NCI-H1436 treated with DMSO at 0.1 percent for 48 hours (cell line): Measurements from ENCODE around the gene RIMOC1.

Experiments
- DNase-seq: peaks from one replicate; lab custom pipeline; 2025; lab: John Stamatoyannopoulos, UW

Gene RIMOC1, protein sequence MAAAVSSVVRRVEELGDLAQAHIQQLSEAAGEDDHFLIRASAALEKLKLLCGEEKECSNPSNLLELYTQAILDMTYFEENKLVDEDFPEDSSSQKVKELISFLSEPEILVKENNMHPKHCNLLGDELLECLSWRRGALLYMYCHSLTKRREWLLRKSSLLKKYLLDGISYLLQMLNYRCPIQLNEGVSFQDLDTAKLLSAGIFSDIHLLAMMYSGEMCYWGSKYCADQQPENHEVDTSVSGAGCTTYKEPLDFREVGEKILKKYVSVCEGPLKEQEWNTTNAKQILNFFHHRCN

GRCh38 chr5:41903892-41904799 lies at the start of gene RIMOC1:
Gene RIMOC1 (plus strand): TSS chr5:41904344. CDS start chr5:41904368, 24 bp downstream.
- peak; percentile 92 for DNase-seq

GRCh38 chr5:41856644-41857491 lies 47.3 kb upstream of the RIMOC1 start:
- DNase-seq: peak; percentile 31

DNA sequence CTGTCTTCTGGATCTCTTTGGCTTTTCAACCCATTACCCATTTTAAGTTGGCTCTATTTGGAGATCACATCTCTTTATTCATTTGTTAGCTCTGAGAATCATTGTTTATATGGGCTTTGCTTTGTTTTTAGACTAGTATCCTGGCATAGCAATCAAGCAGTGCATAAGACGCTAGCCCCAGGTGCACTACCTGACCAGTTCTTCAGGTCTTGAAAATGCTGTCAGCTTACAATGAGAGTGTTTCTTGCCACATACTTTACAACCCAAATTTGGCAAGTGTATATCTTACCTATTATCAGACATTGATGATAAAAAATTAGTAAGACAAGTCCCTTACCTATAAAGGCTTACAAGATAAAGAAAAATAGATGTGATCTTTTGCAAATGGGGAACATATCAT lies 46.2 kb upstream of the RIMOC1 start:
- DNase-seq: no peak

DNA sequence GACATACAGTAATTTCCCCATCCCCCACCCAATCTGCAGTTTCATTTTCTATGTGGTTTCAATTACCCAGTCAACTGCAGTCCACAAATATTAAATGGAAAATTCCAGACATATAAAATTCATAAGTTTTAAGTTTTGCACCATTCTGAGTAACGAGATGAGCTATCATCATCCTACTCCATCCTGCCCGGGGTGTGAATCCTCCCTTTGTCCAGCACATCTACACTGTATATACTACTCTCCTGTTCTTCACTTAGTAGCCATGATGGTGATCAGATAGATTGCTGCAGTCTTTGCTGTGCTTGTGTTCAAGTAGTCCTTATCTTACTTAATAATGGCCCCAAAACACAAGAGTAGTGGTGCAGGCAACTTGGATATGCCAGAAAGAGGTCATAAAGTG lies 45.3 kb upstream of the RIMOC1 start:
- DNase-seq: no peak

DNA sequence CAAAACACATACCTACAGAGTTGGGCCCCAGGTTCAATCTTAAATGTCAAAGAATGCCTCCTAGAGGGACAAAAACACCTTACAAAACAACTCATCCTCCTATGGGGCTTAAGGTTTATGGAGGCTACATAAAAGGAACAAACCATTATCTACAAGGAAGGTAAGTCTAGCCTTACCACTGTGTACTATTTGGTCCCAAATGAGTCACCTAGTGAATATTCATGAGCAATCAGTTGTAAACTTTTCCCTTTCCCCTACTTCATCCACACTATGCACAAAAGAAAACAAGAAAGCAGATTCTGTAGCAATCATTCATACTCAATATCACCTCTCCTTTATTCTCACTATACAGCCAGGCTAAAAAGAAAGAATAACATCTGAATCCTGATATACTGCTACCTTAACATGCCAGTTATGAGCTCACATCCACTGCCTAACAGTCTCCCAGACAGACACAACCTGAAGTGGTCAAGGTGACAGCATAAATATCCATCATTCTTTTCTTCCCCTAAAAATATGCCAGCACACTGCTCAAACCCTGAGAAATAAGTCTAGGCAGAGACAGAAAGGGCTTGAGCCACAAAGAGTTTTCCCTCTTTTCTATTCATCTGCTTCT lies 40.2 kb upstream of the RIMOC1 start:
- DNase-seq: no peak

DNA sequence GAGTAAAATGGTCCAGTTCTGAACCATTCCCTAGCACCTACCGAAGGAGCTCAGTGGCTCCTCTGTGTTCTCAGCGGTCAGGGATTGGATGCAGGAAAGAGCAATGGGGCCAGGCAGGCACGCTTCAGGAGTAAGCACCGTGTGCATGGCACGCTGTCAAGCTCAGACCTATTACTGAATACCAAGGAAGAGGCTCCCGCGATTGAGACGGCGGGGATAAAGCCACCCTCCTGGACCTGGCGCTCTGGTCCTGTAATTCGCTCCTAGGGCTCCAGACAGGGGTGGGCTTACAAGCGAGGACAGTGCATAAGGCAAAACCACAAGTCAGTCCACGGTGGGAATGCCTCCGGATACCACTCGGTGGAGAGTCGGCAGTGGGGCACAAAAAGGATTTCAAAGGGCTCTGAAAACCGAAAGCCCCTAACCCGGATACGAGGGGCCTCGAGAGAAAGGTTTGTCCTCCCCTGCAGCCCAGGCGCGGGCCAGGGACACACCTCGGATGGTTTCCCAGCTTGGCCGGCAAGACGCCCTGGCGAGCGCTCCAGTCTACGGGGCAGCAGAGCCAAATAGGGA lies 34.9 kb upstream of the RIMOC1 start:
- no peak for DNase-seq

DNA sequence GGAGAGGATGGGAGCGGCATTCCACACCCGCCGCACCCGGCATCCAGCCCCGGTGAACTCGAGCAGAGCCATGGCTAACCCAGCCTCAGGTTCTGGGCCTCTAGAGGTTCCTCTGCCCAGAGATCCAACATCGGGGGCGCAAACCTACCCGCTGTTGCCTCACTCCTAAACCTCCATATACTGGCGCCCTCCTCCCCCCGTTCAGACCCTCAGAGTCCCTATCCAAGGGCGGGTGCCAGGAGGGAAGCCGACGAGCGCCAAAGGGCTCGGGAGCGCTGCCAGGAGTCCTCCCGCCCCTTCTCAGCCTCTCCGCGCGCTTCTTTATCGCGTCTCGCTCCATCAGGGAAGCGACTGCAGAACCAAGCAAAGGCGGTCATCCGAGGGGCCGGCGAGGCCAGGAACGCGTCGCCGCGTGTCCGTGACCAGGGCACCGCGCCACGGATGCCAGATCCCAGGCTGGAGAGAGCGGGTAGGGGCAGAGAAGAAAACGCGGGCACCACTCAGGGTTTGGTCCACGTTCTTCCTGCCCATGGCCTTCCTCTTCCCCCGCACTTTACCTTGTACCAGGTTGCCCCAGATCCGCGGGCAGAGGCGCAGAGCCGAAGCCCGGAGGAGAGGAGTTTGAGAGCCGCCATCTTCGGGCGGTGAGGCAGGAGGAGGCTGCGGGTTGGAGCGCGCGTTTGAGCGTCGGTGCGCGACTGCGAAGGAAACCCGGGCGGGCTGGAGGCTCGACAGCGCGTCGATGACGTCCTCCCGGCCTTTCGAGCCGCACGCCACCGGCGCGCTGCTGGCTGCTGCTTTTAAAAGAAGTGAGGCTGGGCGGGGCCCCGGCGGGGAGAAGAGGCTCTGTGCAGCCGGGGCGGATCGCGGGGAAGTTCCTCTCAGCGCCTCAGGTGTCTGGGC lies 34.2 kb upstream of the RIMOC1 start, which contains the start of gene OXCT1:
Gene OXCT1, minus strand, starts transcription at position 702 of the 903 bp plus-strand sequence. Its CDS starts 67 bp downstream, at position 635.
- peak; percentile 51 for DNase-seq

GRCh38 chr5:41870627-41871048 lies 33.5 kb upstream of the RIMOC1 start:
- DNase-seq: no peak

DNA sequence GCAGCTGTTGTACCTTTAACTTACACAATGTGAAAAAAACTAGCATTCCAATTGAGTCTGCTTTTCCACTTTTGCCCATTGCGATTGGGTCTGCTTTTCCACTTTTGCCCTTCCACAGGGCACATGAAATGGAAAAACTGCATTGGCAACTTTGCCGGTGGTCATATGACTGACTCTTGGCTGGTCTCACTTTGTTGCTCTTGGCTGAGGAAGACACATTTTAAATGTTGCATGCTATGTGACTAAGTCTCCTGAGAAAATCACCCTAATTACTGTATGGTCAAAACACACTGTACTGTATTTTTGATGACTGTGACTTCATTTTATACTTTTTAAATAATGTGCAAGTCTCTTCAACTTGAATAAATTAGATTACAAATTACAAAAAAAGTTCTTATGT lies 32.3 kb upstream of the RIMOC1 start:
- DNase-seq: no peak

DNA sequence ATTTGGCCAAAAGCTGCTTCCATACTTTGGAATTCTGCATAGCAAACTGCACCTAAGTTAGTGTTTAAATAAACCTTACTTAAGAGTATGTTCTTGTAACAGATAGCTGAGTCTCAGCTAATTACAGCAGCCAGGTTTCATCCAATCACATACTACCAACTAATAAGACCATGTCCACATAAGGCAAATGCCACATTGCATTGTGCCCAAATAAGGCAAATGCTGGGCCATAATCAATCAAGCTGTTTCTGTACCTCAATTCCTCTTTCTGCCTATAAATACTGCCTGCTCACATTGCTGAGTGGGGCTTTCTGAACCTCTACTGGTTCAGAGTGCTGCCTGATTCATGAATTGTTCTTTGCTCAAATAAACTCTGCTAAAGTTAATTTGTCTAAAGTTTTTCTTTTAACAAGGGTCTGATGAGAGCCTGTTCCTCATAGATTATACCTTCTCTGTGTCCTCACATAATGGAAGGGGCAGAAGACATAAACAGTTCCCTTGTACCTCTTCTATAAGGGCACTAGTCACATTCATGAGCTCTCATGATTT lies 29.6 kb upstream of the RIMOC1 start:
- DNase-seq: no peak

GRCh38 chr5:41875121-41875520 lies 29.0 kb upstream of the RIMOC1 start:
- no peak for DNase-seq

DNA sequence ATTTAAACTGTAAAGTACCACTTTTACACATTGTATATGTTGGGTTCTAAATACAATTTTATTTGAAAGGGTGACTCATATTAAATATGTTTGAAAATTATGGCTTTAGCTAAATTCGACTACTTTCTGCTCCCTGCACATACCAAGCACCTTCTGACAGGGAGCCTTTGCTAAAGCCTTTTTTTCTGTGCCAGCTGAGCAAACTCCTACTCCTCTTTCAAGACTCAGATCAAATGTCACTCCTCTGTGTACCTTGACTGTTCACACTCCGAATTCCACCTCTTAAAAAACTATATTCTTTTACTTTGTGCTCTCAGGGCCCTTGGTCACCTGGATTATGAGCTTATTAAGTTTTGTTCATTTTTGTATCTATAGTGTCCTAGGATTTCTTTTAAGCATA lies 27.5 kb upstream of the RIMOC1 start:
- DNase-seq: no peak

DNA sequence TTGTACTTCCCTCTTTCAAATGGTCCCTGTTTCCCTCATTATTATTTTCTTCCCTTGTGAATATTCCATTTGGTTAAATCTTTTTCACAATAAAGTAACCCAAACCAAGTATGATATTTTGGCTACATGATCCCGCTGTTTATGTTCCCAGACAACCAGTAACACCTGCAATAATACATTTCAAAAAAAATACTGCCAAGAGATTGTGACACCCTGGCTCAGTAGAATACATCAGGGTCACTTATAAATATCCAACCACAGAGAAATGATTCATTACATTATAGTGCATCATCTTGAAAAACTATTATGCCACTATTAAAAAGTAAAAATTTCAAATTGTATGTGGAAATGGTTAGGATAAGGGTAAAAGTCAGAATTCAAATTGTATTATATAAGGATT lies 26.7 kb upstream of the RIMOC1 start:
- DNase-seq: no peak

- DNase-seq: no peak
Measured at GRCh38 chr5:41878173-41878572, 26.0 kb upstream of the RIMOC1 start.

- DNase-seq: no peak
Measured at GRCh38 chr5:41878643-41879478, 25.3 kb upstream of the RIMOC1 start.

GRCh38 chr5:41882765-41883164 lies 21.4 kb upstream of the RIMOC1 start:
- no peak for DNase-seq

DNA sequence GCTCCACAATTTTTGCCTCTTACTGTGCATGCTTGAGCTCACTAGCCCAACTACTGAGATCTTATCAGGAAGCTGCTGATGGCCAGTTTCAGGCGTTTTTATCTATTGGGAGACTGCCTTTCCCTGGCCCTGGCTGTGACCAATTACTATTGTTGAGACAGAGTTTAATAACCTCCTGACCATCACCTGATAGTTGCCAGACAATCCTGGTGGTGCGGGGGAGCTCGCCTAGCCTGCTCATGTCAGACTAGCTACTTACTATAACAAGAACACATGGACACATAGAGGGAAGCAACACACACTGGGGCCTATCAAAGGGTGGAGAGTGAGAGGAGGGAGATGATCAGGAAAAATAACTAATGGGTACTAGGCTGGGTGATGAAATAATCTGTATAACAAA lies 20.9 kb upstream of the RIMOC1 start:
- no peak for DNase-seq

GRCh38 chr5:41883936-41884335 lies 20.2 kb upstream of the RIMOC1 start:
- DNase-seq: no peak

DNA sequence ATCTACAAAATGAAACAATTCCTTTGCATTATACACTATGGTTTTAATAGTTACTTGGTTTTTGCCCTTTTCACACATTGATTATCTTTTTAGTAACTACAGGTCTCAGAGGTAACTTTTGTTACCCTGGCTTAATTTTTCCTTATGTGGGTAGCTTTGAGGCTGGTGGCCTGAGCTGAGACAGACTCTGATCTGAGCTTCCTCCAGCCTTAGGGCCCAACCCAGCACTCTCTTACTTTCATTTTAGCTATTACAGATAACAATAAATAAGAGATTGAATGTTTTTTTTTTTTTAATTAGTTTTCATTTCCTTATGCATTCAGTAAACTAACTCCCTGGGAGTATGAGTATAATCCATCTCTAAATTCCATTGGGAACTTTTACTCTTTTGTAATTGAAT lies 18.9 kb upstream of the RIMOC1 start:
- DNase-seq: no peak
